HG03575 (cell line): ENCODE measurements around the gene NR1H4.
"Not testable (repeated sequence)": the region's sequence is repeated elsewhere in the genome, so short reads cannot be mapped to it uniquely, and the experiment has no call there.

Source experiments
- ATAC-seq: cut with Tn5 transposase; IDR thresholded peaks from one replicate; pipeline ENCODE4 v1.9.1; 2021; ENCODE audit not compliant: unreplicated experiment, insufficient number of reproducible peaks, low FRiP score; ENCODE audit errors: extremely low read depth

The NR1H4 gene

GRCh38 chr12:100499416-100499815 is 25.8 kb downstream of the NR1H4 start:
- no peak for ATAC-seq

DNA sequence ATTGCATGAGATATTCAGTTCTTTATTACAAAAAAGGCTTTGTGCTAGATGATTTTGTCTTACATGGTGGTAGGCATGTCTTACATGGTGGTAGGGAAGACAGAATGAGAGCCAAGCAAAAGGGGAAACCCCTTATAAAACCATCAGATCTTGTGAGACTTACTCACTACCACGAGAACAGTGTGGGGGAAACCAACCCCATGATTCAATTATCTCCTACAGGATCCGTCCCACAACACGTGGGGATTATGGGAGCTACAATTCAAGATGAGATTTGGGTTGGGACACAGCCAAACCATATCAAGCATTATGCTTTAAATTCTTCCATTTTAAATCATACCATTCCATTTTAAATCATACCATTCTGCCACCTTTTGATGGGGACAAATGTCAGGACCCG is 29.1 kb downstream of the NR1H4 start:
- not testable (repeated sequence) for ATAC-seq

- no peak for ATAC-seq
Observed at GRCh38 chr12:100503228-100503628, 29.6 kb downstream of the NR1H4 start.

DNA sequence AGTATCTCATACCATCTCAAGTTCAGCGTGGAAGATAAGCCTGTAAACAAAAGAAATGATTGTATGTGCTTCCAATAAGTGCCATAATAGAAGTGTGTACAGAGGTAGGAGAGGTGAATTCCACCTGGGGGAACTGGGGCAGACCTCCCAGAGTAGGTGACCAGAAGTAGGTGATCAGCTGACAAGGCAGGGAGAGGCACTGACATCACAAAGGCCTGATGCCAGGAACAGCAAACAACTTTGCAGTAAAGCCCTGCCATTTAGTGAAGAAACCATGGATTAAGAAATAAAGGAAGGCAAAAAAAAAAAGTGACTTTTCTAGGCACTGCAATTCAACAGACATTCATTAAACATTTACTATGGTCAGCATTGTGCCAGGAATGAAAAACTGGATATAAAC is 31.1 kb downstream of the NR1H4 start:
- no peak for ATAC-seq

DNA sequence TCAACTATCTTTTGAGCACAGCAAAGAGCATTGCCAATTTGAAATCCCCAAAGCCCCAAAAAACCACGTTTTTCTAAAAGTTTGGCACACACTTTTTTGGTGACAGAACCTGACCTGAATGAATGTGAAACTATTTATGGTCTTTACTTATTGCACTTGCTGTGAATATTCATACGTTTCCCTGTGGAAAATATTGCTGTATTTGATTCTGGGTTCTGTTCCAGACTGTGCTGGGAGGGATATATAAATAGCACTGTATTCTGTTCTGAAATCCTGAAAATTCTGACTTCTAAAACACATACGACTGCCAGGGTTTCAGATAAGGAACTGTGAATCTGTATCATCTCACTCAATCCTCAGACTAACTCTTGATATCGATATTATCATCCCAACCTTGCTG is 35.1 kb downstream of the NR1H4 start:
- no peak for ATAC-seq

DNA sequence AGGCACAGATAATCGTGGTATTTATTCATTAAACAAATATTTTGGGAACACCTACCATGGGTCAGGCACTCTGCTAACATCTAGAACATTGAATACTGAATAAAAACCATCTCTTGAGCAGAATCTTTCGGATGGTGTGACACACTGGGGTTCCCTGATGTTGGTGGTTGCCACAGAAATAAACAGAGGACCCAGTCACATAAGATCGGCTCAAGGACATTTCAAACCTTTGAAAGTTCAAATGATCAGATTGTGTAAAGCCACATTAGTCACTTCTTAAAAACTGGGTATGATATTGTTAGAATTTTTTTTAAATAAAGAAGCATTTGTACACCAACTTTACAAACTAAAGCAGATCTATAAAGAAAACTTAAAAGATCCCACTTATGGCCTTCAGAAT is 39.0 kb downstream of the NR1H4 start:
- no peak for ATAC-seq

DNA sequence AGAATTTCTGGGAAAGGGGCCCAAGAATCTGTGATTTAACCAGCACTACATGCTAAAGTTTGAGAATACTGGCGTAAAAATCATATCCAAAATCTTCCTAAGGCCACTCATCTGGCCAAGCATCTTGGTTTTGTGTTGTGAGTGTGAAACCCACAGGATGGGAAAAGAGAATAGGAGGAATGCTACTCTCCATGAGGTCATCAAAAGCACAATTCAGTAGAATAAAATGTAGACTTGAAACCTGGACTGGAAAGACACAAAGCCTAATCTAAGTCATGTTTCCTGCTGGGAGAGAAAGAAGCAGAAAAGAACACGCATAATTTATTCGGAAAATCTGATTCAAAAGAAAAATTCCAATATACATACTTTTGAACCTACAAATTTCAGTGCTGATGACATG is 42.3 kb downstream of the NR1H4 start:
- no peak for ATAC-seq

DNA sequence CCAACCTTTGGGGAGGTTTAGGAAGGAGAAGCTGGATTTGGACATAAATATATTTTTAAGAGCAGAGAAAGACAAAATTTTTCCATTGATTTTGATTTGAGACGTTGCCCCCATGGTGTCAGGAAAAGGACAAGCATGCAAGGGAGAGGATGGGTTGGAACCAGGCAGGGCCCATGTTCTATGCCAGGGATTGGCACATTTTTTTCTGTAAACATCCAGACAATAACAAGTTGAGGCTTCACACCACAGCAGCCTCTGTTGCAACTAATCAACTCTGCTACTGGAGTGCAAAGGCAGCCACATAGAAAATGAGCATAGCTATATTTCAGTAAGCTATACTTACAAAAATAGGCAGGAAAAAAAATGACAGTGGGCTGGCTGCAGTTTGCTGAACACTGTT is 44.7 kb downstream of the NR1H4 start:
- ATAC-seq = no peak

- no peak for ATAC-seq
Observed at GRCh38 chr12:100520048-100520769, 46.5 kb downstream of the NR1H4 start.

DNA sequence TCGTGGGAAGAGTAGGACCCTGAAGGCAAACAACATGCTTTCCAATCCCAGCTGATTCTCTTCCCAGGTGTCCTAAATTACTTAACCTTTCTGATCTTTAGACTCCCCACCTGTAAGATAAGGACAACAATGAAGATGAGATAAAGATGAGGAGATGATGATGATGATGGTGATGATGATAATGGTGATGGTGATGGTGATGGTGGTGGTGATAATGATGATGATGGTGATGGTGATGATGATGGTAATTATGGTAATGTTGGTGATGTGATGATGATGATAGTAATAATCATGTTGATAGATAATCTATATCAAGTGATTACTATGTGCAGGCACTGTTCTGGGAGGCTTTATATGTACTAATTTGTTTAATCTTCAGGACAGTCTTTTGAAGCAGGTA is 48.3 kb downstream of the NR1H4 start:
- no peak for ATAC-seq

- no peak for ATAC-seq
Observed at GRCh38 chr12:100528034-100528433, 54.4 kb downstream of the NR1H4 start.

GRCh38 chr12:100528471-100529127 is 54.9 kb downstream of the NR1H4 start:
- no peak for ATAC-seq

DNA sequence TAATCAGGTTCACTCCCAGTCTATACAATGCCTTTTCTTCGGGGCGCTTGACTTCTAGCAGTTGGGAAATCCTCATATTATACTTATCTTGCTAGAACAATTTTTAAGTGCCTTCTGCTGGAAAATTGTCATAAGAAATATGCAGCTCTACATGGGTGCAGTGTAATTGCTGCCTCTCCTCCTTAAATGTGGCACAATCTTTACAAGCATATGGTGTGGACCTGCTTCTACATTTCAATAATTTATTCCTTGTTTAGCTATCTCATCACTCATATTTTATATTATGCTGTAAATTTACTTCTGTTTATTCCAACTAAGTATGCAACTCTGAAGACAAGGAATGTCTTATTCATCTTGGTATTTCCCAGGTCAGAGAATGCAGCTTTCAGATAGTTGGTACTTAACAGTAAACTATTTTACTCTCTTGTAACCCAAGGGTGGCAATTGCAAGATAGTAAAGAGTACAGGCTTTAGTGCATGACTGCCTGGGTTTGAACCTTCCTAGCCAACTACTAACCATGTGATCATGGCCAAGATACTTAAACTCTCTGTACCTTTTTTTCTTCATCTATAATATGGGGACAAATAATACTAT is 56.2 kb downstream of the NR1H4 start:
- no peak for ATAC-seq

DNA sequence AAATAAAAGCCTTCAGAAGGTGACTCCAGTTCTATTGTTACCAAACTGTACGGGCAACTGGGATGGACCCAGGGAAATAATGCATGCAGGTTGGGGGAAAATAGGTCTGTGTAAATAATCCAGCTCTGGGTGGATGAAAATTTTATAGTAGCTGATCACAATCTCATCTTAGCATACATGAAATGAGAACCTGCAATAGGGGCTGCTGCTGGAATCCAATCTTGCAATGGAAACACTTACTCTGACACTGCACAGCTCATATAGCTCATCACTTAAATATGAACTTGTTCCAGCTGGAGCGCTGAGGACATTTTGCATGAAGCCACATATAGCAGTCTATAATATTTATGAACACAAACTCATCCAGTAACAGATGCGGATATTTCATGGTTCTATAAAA is 59.7 kb downstream of the NR1H4 start:
- no peak for ATAC-seq

DNA sequence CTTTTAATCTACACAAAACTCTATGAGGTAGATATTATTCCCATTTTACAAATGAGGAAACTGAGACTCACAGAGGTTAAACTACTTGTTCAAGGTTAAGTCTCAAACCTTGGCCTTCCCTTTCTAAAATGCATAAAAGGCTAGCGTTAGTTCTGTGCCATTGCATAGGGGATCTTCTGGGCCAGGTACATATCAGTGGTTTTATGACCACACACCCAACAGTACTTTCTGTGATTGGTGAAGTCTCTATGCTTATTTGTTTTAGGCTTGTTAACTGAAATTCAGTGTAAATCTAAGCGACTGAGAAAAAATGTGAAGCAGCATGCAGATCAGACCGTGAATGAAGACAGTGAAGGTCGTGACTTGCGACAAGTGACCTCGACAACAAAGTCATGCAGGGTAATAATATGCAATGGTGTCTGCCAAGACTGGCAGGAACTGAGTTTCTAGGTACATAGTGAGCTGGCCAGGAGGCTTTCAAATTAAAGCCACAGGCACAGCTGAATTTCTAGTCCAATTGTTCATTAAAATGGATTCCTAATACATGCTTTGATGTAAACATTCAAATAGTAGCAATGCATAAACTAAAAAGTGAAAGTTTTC is 61.1 kb downstream of the NR1H4 start:
- ATAC-seq = no peak

DNA sequence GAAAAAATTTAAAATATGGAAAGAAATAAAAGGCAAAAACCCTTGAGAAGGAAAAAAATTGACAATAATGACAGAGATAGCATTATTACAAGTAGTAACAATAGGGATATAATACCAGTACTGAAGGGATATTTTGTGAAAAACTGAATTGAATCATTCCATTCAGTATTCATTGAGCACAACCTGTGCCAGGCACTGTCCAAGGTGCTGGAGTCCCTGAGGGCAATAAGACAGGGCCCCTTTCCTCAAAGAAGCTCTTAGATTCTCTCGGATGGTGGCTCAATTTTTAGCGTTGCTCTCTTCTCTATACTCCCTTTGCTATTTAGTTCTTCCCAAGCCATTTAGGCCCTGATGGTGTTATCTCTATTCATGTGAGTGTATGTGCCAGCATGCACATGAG is 65.5 kb downstream of the NR1H4 start:
- no peak for ATAC-seq

- ATAC-seq = no peak
Observed at GRCh38 chr12:100544165-100544564, 70.5 kb downstream of the NR1H4 start.

DNA sequence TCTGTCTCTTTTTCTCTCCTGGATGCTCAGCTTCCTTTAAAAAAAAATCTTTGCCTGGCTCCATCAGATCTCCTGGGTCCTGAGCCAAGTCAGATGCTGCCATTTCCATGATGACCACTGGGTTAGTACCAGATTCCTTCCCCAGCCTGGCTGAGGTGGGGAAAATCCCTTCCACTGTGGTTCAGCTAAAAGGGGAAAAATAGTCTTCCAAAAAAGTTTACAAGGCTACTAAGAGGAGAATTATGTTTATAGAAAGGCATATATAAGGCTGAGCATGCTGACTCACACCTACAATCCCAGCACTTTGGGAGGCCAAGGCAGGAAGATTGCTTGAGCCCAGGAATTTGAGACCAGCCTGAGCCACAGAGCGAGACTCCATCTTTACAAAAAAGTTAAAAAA is 71.4 kb downstream of the NR1H4 start:
- ATAC-seq = no peak

DNA sequence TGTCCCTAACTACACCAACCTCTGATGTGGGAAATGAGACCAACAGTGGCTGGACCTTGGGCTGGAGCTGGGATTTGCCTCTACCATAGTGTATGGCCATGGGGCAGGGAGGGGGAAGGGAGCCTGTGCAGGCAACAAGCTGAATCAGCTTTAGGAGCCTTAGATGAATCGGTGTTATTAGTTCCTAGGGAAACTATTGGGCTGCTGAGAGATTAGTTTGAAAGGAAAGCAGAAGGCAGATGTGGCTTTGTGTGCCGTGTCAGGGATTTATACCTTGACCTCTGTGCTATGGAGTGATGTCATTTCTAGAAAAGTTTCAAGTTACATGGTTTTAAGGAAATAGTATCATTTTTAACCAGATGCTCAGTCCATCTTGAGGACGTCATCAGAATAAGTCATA is 80.3 kb downstream of the NR1H4 start:
- ATAC-seq = no peak

DNA sequence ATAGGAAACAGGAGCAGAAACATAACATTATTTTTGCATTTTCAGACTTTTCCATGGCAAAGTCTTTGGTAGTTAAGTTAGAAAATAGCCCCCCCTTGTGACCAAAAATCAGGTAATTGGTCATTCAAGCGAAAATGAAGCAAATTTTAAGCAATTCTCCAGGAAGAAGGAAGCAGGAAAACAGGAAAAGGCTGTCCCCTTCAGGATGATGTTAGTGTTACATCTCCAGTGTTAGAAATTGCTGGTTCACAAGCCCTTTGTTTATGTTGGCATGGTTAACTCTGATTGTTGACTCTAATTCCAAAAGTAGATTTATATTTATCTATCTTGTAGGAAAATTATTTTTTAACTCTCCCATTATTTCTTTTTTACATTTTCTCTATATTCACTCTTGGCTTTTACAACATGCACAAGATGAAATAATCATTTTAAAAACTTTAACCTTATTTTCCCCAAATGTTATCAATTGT is 81.0 kb downstream of the NR1H4 start:
- ATAC-seq = no peak
